Activated CD8-positive, alpha-beta memory T cell treated with anti-CD3 and anti-CD28 coated beads, Interleukin-2, amount 50 U/mL, for 1 hour (primary cell): Measurements from ENCODE around the gene ERP29.
"Not testable (repeated sequence)": the region's sequence is repeated elsewhere in the genome, so short reads cannot be mapped to it uniquely, and the experiment has no call there.

Experiments used
- DNase-seq: peaks from one replicate; pipeline ENCODE4 v3.0.0-alpha.2; 2020; ENCODE audit errors: extremely low read depth

The ERP29 gene

GRCh38 chr12:112012775-112013600, at the start of gene ERP29, which contains the start of gene TMEM116:
ERP29 (plus strand) TSS chr12:112013426; CDS start chr12:112013466, 40 bp downstream.
TMEM116 (minus strand) TSS chr12:112013165; CDS start chr12:112005270, 7,895 bp downstream.
- peak; percentile 99 for DNase-seq

- no peak for DNase-seq
These were observed 48.3 kb upstream of the ERP29 start for GRCh38 chr12:111964935-111965334.

- peak; percentile 0 for DNase-seq
These were observed 41.4 kb upstream of the ERP29 start for GRCh38 chr12:111971800-111972199.

- DNase-seq = no peak
These were observed 37.9 kb upstream of the ERP29 start for GRCh38 chr12:111975161-111975931.

GRCh38 chr12:111976291-111976690, 36.9 kb upstream of the ERP29 start:
- DNase-seq = no peak

- no peak for DNase-seq
These were observed 36.4 kb upstream of the ERP29 start for GRCh38 chr12:111976860-111977259.

- no peak for DNase-seq
These were observed 34.7 kb upstream of the ERP29 start for GRCh38 chr12:111978545-111978944.

- no peak for DNase-seq
These were observed 32.6 kb upstream of the ERP29 start for GRCh38 chr12:111980598-111980997.

- DNase-seq = no peak
These were observed 31.2 kb upstream of the ERP29 start for GRCh38 chr12:111981987-111982386.

- DNase-seq = no peak
These were observed 28.4 kb upstream of the ERP29 start for GRCh38 chr12:111984820-111985219.

- DNase-seq = no peak
These were observed 21.7 kb upstream of the ERP29 start for GRCh38 chr12:111991535-111991934.

- no peak for DNase-seq
These were observed 21.3 kb upstream of the ERP29 start for GRCh38 chr12:111991946-111992345.

- DNase-seq = no peak
These were observed 20.8 kb upstream of the ERP29 start for GRCh38 chr12:111992464-111992863.

GRCh38 chr12:111993292-111994150, 19.7 kb upstream of the ERP29 start:
- no peak for DNase-seq

GRCh38 chr12:111994211-111995111, 18.8 kb upstream of the ERP29 start:
- DNase-seq = not testable (repeated sequence)

GRCh38 chr12:111995782-111996480, 17.3 kb upstream of the ERP29 start:
- no peak for DNase-seq

GRCh38 chr12:111997300-111997699, 15.9 kb upstream of the ERP29 start:
- DNase-seq = no peak

GRCh38 chr12:111998015-111998414, 15.2 kb upstream of the ERP29 start:
- DNase-seq = no peak

- DNase-seq = not testable (repeated sequence)
These were observed 14.1 kb upstream of the ERP29 start for GRCh38 chr12:111999129-111999528.

- DNase-seq = no peak
These were observed 12.4 kb upstream of the ERP29 start for GRCh38 chr12:112000820-112001219.
